SU-DHL-6 (cell line): ENCODE results near the gene BIRC7.

Experiments used
- H2AFZ ChIP-seq: fragments of 200-600 bp; sonication (generic); 2 replicates; pipeline ENCODE4 v1.6.1; 2014; ENCODE audit warnings: low read depth, mild to moderate bottlenecking, moderate library complexity, mixed read lengths, antibody characterized with exemption, low read length; ENCODE audit not compliant: severe bottlenecking
- H3F3A ChIP-seq: fragments of 200-600 bp; shearing (Covaris generic); 2 replicates; pipeline ENCODE4 v1.6.0; 2016; ENCODE audit warnings: antibody characterized with exemption, mild to moderate bottlenecking; ENCODE audit not compliant: insufficient read depth
- H3K27ac ChIP-seq: fragments of 200-600 bp; sonication (generic); 2 replicates; pipeline ENCODE4 v1.5.1; 2016; ENCODE audit warnings: low read depth, mild to moderate bottlenecking, low read length, moderate library complexity, mixed read lengths
- H3K27me3 ChIP-seq: fragments of 200-600 bp; sonication (generic), shearing (Covaris generic); 2 replicates; pipeline ENCODE4 v1.6.0; 2014; ENCODE audit warnings: mild to moderate bottlenecking, low read length
- H3K36me3 ChIP-seq: fragments of 200-600 bp; sonication (generic); 2 replicates; pipeline ENCODE4 v1.6.1; 2014; ENCODE audit warnings: mild to moderate bottlenecking, low read length, mixed read lengths
- H3K4me2 ChIP-seq: fragments of 300-600, 200-600 bp; shearing (Covaris generic), sonication (generic); 2 replicates; pipeline ENCODE4 v1.6.0; 2014; ENCODE audit warnings: low read length, low read depth, mild to moderate bottlenecking; ENCODE audit not compliant: poor library complexity, severe bottlenecking
- H3K4me3 ChIP-seq: fragments of 200-600 bp; sonication (generic); 2 replicates; pipeline ENCODE4 v1.5.1; 2014; ENCODE audit warnings: antibody characterized with exemption, low read length, mild to moderate bottlenecking, mixed read lengths; ENCODE audit not compliant: insufficient read depth, poor library complexity, severe bottlenecking
- H3K79me2 ChIP-seq: fragments of 200-600 bp; sonication (generic); 2 replicates; pipeline ENCODE4 v1.6.1; 2014; ENCODE audit warnings: mild to moderate bottlenecking, low read length, moderate library complexity; ENCODE audit not compliant: insufficient read depth
- H3K9ac ChIP-seq: fragments of 200-600 bp; sonication (generic); 2 replicates; pipeline ENCODE4 v1.7.0; 2014; ENCODE audit warnings: mild to moderate bottlenecking, low read length
- H3K9me2 ChIP-seq: fragments of 200-600 bp; sonication (generic); replicated peaks from 2 replicates; pipeline ENCODE4 v1.6.1; 2014; ENCODE audit warnings: low read length; ENCODE audit not compliant: insufficient read depth
- H3K9me3 ChIP-seq: fragments of 200-600 bp; sonication (generic); 2 replicates; pipeline ENCODE4 v1.6.1; 2014; ENCODE audit warnings: low read length, mixed read lengths; ENCODE audit not compliant: insufficient read depth
- H4K20me1 ChIP-seq: fragments of 200-600 bp; sonication (generic); 2 replicates; pipeline ENCODE4 v1.6.1; 2014; ENCODE audit warnings: low read depth, mild to moderate bottlenecking, antibody characterized with exemption, low read length, moderate library complexity, mixed read lengths
- CTCF ChIP-seq: fragments of 200-600 bp; sonication (generic); IDR thresholded peaks from one replicate; pipeline ENCODE4 v1.5.1; 2017; ENCODE audit warnings: antibody characterized with exemption, mild to moderate bottlenecking, low read length, moderate library complexity; ENCODE audit not compliant: insufficient read depth, poor library complexity, severe bottlenecking
- EZH2phosphoT487 ChIP-seq: fragments of 200-600 bp; sonication (generic), shearing (Covaris generic); conservative IDR thresholded peaks from 2 replicates; pipeline ENCODE4 v1.6.1; 2018; ENCODE audit warnings: mild to moderate bottlenecking, antibody characterized with exemption, low read length, moderate library complexity, mixed read lengths

BIRC7 gene

GRCh38 chr20:63244468-63244867 lies 8.8 kb downstream of the BIRC7 start:
- Histone ChIP-seq H3F3A (no peaks in the 10 kb centered on the region), H3K27me3 (no peaks in the 10 kb centered on the region), H3K4me2 (no peak overlapping the region)

GRCh38 chr20:63246490-63247288 lies 11.0 kb downstream of the BIRC7 start:
- H3F3A ChIP-seq = no peaks in the 10 kb centered on the region

More at GRCh38 chr20:63244468-63244867, 8.8 kb downstream of the BIRC7 start:
- H3K9ac ChIP-seq = no peak overlapping the region
- H3K27ac ChIP-seq = no peak overlapping the region
- H3K79me2 ChIP-seq = no peaks in the 10 kb centered on the region
- H3K9me3 ChIP-seq = no peaks in the 10 kb centered on the region
- H3K4me3 ChIP-seq = no peak overlapping the region
- no peaks in the 10 kb centered on the region for H3K36me3 ChIP-seq
- no peaks in the 10 kb centered on the region for H3K9me2 ChIP-seq
- TF ChIP-seq CTCF = no peak
- no peak for TF ChIP-seq EZH2phosphoT487
- no peak overlapping the region for H2AFZ ChIP-seq
- H4K20me1 ChIP-seq = no peaks in the 10 kb centered on the region

GRCh38 chr20:63247671-63248228 lies 12.0 kb downstream of the BIRC7 start:
- Histone ChIP-seq H3K36me3 (no peaks in the 10 kb centered on the region), H3K9me2 (no peaks in the 10 kb centered on the region), H4K20me1 (no peaks in the 10 kb centered on the region), H3K9me3 (no peaks in the 10 kb centered on the region), H2AFZ (no peak overlapping the region), H3K4me3 (no peak overlapping the region), H3K4me2 (no peak overlapping the region), H3K9ac (no peak overlapping the region), H3F3A (no peaks in the 10 kb centered on the region), H3K79me2 (no peaks in the 10 kb centered on the region), H3K27me3 (no peaks in the 10 kb centered on the region), H3K27ac (no peak overlapping the region)
- TF ChIP-seq CTCF = no peak
- TF ChIP-seq EZH2phosphoT487 = no peak

More at GRCh38 chr20:63246490-63247288, 11.0 kb downstream of the BIRC7 start:
- H2AFZ ChIP-seq = no peak overlapping the region
- no peaks in the 10 kb centered on the region for H3K9me3 ChIP-seq
- H4K20me1 ChIP-seq = no peaks in the 10 kb centered on the region
- H3K9ac ChIP-seq = no peak overlapping the region
- H3K36me3 ChIP-seq = no peaks in the 10 kb centered on the region
- TF ChIP-seq EZH2phosphoT487 (no peak), CTCF (no peak)
- H3K79me2 ChIP-seq = no peaks in the 10 kb centered on the region
- H3K4me3 ChIP-seq = no peak overlapping the region
- H3K27ac ChIP-seq = no peak overlapping the region
- H3K4me2 ChIP-seq = no peak overlapping the region
- no peaks in the 10 kb centered on the region for H3K9me2 ChIP-seq
- H3K27me3 ChIP-seq = no peaks in the 10 kb centered on the region
